SK-N-MC (cell line): Measurements from ENCODE around the gene FGD6.

Source experiments
- EZH2 ChIP-seq: fragments of 200-600 bp; sonication (generic); IDR thresholded peaks from one replicate; pipeline ENCODE4 v1.6.1; 2017; ENCODE audit warnings: antibody characterized with exemption
- POLR2AphosphoS5 ChIP-seq: IDR thresholded peaks from 2 replicates; pipeline ENCODE4 v1.6.1; 2012; ENCODE audit warnings: mild to moderate bottlenecking, low read depth, low read length, borderline replicate concordance

DNA sequence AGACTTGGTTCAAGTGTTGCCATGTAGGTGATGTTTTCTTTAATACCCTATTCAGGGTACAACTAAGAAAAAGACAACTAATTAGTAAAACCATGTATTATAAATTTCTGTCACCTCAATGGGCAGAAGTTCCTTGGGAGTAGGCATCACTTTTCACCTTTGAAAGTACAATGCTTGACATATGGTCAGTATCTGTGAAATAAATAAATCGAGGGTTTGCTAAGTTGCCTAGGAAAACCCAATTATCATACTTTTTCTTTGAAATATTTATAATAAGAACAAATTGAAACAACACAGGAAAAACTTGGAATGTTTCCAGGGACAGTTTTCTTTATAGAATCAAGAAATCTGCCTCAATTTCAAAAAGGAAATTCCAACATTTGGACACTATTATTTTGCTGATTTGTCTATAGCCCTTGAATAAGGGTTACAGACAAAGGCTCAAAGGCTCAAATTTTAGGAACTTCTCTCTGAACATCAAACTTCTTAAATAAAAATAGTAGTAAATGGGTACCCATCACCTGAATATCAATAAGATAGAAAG, 13.7 kb downstream of the FGD6 start:
- TF ChIP-seq POLR2AphosphoS5 (no peak), EZH2 (no peak)
